Right ventricle myocardium inferior (tissue), 1 donor: ENCODE data around the gene PCBD1. TPM values are rescaled to one million over a fixed set of nuclear protein-coding genes. Genes with fewer than 3 reads are reported as not detected.

Source experiments
- ATAC-seq: fragments of 200-7000 bp; cut with Tn5 transposase; one replicate; pipeline ENCODE4 v1.9.1; 2020; ENCODE audit warnings: mild to moderate bottlenecking, moderate library complexity
- DNase-seq: peaks from one replicate; pipeline ENCODE4 v3.0.0; 2021; ENCODE audit errors: missing footprints
- intact Hi-C: fragments of 100-400 bp; cut with DNase I; formaldehyde crosslinking; loops from one replicate; pipeline ENCODE4 v1.11.0; 2022
- total RNA-seq: library from RNA; stranded (reverse); fragmentation: NEBNext Ultra II Directional; extraction: Animal tissue kit (Norgen Biotek cat#: 25700); gene quantifications from one replicate; pipeline ENCODE4 v1.2.1, GENCODE V29; 2021
- donor health status: DM: no; HTN: yes; CAD: no; lungs with severe emphysema.

PCBD1 gene
- total RNA-seq, 1 donor from 2014 or later, result 155 TPM

DNA sequence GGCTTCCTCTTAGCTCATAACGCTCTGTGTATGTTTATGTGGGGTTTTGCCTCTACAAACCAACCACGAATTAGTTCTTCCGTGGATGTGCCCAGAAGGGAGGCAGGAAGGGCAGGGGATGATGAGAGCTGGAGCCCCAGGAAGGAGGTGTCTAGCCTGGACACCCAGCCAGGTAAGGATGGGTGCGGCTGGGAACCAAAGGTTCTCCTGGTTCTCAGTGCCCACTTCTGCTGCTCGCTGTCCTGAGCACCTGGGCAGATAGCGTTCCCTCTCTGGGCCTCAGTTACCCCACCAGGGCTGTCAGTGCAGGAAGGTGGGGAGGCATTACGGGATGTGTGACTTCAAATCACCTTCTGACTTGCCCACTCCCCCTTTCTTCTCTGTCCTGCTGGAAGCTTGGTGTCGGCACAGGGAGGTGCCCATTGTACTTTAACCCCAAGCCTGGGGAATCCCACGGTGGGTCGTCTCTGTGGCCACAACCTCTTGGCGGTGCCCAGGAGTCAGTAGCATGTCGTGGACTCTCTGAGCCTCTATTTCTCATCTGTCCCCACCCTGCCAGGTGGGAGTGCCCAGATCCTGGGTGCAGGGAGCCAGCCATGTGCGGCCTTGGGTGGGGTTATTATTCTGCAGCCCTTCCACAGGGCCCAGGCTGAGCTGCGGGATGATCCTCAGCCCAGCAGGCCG, 18.7 kb upstream of the PCBD1 start:
- no peak for ATAC-seq
- no peak for DNase-seq
- intact Hi-C loops, result no loop called here

DNA sequence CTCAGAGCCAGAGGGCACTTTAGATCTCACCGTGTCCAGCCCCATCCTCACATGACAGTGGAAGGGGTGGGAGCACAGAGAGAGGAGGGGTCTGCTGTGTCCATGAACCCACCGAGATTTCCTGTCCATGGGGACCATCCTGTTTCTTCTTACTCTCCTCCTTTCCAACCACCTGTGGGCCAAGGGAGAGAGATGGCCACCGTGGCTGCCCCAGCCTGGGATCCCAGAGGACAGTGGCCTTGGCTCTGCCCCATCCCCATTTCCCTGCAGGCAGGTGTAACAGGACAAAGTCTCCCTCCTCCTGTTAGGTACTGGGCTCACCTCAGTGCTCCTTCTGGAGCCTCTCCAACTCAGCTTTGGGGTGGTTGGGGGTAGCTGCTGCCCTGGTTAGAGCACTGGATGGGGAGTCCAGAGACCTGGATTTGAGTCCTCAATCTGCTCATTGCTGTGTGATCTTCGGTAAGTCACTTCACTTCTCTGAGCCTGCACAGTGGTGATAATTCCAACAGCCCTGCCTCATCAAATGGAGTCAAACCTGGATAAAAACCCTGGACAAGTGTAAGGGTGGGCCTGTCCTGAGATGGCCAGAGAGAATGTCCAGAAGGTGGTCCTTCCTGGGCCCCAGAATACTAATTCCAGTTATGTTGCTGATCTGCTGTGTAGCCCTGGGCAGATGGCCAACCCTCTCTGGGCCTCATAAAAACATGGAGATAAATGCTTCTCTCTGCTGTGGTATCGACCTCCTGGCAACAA, 17.8 kb upstream of the PCBD1 start:
- DNase-seq, result no peak
- intact Hi-C loops, result no loop called here
- ATAC-seq, result no peak

DNA sequence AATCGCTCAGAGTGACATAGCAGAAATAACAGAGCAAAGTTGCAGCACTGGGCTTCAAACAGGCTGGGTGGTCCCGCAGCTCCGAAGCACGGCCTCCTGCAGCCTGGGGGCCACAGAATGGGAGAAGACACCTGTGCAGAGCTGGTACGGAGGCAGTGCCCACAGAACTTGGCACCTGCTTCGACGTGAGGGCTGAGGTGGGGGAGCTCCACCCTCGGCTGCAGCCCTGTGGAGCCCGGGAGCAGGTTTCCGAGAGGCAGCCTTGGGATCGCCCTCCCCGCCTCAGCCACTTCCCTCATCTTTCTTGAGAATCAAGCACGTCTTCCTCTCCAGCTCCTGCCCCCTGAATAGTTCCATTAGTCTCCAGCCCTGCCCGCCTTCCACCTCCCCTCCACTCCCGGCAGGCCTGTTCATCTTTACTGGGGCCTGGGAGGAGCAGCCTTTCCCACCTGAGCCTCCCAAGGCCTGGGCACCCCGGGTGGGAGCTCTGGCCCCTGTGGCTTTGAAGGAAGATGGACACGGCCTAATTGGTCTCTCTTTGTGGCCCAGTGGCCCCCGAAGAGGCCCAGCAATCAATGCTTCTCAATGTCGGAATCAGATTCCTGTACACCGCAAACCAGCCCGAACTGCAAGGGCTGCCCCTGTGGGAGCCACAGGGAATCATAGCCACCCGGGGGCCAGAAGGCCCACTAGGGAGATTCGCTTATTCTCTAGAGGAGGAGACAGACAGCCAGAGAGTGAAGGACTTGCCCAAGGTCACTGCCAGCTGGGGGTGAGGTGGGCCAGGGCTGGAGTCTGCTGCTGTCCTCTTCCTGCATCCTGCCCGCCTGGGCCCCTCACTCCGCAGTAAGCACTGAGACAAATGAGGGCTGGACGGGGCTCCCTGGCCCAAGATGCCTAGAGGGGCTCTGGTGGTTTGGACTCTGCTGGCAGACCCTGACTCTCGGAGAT, 17.0 kb upstream of the PCBD1 start:
- intact Hi-C loops, result no loop called here
- ATAC-seq (no peak), DNase-seq (no peak)

GRCh38 chr10:70903262-70903921, 15.0 kb upstream of the PCBD1 start:
- intact Hi-C loops, result loop anchor here (1.0 to 5.0 kb wide), 2 partner anchors 306 to 384 kb away; no protein-coding TSS in a partner anchor
- no peak for DNase-seq
- ATAC-seq, result peak; percentile 57

DNA sequence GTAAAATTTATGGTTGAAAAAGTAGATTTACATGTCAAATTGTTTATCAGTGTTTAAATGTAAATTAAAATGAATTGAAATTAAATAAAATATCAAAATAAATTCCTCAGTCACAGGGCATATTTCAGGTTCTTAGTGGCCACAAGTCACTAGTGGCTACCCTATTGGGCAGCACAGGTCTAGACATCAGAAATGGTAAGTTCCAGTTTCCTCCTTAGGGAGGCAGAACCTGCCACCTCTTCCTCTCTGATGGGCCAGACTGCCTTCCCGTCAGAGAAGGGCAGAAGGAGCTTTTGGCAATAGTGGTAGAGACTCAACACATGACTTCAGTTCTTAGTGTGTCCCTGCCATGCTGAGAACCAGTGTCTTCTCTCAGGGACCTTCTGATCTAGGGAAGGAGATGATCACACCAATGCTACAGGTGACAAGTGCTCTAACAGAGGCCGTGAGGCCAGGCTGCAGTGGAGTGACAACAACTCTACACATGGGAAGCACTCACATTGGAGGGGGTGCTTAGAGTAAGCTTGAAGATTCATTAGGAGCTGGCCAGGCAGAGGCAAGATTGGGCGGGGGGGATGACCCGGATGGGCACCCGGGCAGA, 14.4 kb upstream of the PCBD1 start:
- ATAC-seq, result no peak
- no peak for DNase-seq
- intact Hi-C loops, result loop anchor here (1.0 to 5.0 kb wide), 2 partner anchors 307 to 385 kb away; no protein-coding TSS in a partner anchor

DNA sequence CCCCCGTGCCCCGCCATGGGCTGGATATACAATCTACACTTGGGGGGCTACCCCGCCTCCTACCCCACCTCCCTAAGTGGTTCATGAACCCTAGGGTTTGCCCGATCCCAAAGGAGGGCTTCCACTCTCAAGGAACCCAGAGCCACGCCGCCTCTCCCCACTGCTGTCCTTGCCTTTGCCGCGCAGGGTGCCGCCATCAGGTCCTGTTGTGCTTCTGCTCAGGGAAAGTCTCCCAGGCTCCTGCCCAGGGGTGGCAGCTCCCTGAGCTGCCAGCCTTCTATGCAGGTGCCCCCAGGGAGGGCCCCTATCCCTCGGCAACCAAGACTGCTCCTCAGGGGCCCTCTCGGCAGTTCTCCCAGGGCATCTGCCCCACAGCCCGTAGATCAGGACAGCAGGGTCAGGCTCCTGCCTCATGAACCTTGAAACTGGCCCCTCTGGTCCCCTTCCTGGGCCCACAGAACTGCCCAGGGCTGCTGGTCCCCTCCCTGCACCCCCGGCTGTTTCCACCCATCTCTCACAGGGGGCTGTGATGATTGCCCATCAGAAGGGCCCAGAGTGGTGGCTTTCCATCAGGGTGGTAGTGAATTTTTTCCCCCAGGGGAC, 13.0 kb upstream of the PCBD1 start:
- intact Hi-C loops, result loop anchor here (5.0 kb wide), 1 partner anchor 386 kb away; no protein-coding TSS in a partner anchor
- no peak for ATAC-seq
- no peak for DNase-seq

GRCh38 chr10:70899096-70899495, 10.7 kb upstream of the PCBD1 start:
- intact Hi-C loops, result no loop called here
- ATAC-seq, result no peak
- DNase-seq, result no peak

- intact Hi-C loops, result no loop called here
- DNase-seq, result no peak
- no peak for ATAC-seq
These were observed 10.3 kb upstream of the PCBD1 start for GRCh38 chr10:70898687-70899086.

DNA sequence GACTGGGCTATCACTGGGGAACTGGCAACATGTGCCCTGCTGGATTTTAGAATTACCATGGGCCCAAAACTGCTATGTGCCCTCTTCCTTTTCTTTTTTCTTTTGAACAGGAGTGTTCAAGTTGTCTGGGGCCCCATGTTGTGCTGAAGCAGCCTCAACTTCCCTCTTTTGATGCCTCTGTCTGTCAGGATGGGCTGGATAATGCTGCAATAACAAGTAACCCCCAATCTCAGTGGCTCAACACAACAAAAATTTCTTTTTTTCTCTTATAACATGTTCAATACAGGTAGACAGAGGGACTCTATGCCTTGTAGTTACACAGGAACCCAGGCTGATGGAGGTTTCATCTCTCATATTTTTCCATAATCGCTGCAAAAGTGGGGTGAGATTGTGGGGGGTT, 8.2 kb upstream of the PCBD1 start:
- DNase-seq (no peak), ATAC-seq (no peak)
- intact Hi-C loops, result no loop called here

DNA sequence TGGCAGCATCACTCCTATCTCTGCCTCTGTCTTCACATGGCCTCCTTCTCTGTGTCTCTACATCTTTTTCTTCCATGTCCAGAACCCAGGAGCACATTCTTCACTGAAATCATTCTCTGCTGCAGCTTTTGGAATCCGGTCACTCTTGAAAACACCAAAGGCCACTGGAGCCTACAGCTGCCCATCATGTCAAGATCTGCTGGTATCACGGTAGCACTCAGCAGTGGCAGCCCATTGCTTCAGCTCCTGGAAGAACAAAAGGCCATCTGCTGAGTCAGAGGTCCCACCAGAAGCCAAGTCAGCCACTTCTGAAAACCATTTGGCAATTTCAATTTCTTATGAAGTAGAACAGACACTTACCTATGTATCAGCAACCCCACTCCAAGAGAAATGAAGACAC, 6.1 kb upstream of the PCBD1 start:
- intact Hi-C loops, result no loop called here
- ATAC-seq (no peak), DNase-seq (no peak)

- ATAC-seq, result no peak
- no peak for DNase-seq
- intact Hi-C loops, result no loop called here
These were observed 5.1 kb upstream of the PCBD1 start for GRCh38 chr10:70893227-70894006.

DNA sequence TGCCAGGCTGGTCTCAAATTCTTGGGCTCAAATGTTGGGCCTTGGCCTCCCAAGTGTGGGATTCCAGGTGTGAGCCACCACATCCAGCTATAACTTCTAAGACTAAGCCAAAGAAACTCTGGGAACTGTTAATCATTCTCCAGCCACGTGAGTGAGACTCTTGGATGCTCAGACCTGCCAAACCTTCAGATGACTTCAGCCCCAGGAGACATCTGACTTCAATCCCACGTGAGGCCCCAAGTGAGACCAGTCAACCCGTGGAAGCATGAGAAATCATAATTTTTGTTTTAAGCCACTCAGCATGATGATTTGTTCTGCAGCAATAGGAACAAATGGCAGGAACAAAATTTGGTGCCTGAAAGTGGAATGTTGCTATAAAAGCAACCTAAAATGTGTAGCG, 4.3 kb upstream of the PCBD1 start:
- intact Hi-C loops, result no loop called here

GRCh38 chr10:70891627-70892026, 3.3 kb upstream of the PCBD1 start:
- DNase-seq, result no peak
- ATAC-seq, result no peak
- intact Hi-C loops, result no loop called here

More for the DNA sequence above, 4.3 kb upstream of the PCBD1 start:
- DNase-seq, result no peak
- no peak for ATAC-seq

DNA sequence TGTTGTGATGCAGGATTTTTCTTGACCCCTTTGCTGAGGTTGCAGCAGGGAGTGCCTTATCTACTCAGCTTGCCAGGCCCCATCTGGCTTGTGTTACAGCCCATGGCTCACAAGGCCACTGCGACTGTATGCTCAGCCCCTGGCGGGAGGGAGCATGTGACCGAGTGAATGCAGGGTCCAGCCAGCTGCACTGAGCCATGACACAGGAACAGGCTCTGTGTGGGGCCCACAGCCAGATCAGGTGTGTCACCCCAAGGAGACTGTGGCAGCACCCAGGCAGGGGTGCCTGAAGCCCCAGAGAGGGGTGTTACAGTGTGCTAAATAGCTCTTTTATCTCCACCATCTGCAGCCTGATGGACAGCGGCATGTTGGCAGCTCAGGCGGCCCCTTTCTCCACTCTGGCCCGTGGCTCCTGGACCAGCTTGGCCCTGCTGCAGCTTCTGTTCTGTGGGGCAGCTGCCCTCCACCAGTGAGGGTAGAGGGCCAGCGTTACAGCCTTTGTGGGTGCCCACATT, 2.6 kb upstream of the PCBD1 start:
- intact Hi-C loops, result no loop called here
- peak; percentile 74 for ATAC-seq
- DNase-seq, result peak; percentile 87

DNA sequence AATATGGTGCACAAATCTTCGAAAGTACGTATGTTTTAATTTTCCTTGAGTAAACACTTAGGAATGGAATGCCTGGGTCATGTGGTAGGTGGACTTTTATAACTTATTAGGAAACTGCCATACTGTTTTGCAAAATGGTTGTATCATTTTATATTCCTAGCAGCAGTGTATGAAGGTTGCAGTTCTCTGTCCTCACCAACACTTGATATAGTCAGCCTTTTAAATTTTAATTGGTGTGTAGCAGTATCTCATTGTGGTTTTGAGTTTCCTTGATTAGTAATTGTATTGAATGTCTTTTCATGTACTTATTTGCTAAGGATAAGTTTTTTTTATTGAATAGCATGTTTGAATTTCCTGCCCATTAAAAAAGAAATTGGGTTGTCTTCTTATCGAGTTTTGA, 926 bp upstream of the PCBD1 start:
- ATAC-seq (no peak), DNase-seq (no peak)
- intact Hi-C loops, result loop anchor here (10.0 kb wide), 1 partner anchor 424 kb away; no protein-coding TSS in a partner anchor

GRCh38 chr10:70886921-70887665, 1.3 kb downstream of the PCBD1 start:
- ATAC-seq, result no peak
- intact Hi-C loops, result loop anchor here (10.0 kb wide), 1 partner anchor 422 kb away; no protein-coding TSS in a partner anchor

More at GRCh38 chr10:70886921-70887665, 1.3 kb downstream of the PCBD1 start:
- DNase-seq, result no peak
